HG03432 (cell line): ENCODE data around the gene CACNA1E.

Source experiments
- ATAC-seq: cut with Tn5 transposase; IDR thresholded peaks from one replicate; pipeline ENCODE4 v1.9.1; 2021; ENCODE audit warnings: mild to moderate bottlenecking, moderate library complexity; ENCODE audit not compliant: unreplicated experiment

The CACNA1E gene

DNA sequence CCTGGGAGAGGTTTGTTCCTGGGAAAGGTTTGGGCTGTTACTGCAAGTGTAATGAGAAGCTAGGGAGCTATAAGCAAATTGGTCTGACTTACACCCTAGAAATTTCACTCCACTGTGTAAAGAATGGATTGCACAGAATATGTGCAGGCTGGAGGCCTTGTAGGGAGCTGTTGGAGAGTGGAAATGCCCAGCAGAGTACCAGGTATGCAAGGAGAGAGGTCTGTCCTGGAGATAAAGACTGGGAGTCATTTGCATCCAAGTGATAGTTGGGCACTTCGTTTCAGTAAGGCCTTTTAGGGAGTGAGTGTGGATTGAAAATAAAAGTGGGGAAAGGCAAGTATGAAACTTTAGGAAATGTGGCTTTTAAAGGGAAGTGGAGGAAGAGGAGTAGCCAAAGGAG, 75.8 kb downstream of the CACNA1E start:
- ATAC-seq, result no peak

DNA sequence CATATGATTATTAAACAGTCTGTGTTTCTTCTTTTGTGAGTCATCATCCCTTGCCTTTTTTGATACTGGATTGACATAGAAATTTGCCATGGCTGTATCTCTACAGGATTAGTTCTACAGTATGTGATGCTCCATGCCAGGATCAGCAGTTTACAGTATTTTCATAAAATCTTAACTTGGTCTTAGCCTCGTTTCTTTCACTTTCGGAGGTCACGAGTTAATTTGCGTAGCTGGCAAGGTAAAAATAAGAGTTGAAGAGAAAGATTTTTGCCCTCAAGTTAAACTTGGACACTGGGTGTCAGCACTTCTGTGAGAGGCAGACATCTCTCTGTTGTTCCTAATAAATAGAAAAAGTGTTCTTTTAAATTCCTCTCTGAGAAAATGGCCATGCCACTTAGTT, 79.1 kb downstream of the CACNA1E start:
- ATAC-seq, result no peak

DNA sequence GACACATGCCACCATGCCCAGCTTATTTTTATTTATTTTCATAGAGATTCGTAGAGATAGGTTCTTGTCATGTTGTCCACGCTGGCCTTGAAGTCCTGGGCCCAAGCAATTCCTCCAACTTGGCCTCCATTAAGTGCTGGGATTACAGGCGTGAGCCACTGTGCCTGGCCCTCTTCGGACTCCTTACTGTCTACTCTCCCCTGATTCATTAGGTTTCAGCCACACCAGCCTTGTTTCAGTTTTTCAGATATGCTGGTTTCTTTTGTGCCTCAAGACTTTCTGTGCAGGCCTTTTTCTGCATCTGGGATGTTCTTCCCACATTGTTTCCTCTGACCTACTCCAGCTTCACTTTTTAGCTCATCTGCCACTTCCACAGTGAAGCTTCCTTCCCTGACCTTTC, 85.4 kb downstream of the CACNA1E start:
- no peak for ATAC-seq

DNA sequence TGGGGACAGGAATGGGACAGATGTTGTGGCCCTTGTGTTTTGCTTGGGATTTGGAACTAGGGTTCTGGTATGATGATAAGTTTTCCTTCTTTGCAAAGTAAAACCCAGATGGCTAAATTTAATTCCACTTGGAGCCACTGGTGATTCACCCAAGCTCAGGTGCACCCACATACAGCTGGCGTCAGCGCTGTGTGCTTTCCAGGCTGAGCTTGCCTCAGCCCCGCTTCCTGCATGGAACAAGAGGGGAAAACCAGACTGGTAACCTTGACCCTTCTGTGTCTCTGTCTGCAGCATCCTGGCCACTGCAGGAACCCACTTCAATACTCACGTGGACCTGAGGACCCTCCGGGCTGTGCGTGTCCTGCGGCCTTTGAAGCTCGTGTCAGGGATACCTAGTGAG, 94.2 kb downstream of the CACNA1E start:
- no peak for ATAC-seq

DNA sequence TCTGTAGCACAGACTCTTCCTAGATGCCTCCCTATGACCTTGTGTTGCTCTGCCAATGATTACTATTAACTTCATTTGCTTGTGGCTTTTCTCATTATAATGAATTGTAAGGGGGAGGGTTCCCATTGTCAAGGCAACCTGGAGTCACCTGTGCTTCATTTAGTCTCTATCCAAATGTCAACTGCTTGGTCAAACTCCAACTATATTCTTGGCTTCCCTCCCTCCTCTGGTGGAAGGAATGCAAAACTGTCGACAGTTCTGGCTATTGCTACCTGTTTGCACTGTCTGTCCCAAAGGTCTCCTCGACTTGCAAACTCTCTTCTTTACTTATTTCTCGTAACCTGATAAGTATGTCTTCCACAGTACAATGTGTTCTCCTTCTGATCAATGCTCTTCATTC, 100.3 kb downstream of the CACNA1E start:
- no peak for ATAC-seq

DNA sequence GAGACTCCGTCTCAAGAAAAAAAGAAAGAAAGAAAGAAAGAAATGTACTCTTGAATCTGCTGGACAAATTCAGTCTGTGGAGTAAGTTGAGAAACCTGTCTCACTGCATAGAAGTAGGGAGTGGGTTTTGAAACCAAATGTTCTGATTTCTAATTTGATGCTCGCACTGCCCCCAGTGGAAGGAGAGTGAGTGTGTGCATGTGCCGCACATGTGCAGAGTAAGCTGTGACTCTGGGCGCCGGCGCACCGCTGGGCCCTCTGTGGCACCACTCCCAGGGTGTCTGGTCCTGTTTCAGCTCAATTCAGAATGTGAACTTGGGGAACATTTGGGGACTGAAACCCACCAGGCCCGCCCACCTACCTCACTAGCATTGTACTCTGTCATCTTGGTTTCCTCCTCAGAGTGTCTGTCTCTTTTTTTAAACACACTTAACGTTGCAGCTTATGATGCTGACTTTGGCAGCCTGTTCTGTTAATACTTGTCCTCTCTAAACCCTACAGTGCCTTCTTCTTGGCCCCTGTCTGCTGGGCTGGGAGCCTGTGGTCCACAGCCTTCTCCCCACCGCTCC, 104.6 kb downstream of the CACNA1E start:
- no peak for ATAC-seq

DNA sequence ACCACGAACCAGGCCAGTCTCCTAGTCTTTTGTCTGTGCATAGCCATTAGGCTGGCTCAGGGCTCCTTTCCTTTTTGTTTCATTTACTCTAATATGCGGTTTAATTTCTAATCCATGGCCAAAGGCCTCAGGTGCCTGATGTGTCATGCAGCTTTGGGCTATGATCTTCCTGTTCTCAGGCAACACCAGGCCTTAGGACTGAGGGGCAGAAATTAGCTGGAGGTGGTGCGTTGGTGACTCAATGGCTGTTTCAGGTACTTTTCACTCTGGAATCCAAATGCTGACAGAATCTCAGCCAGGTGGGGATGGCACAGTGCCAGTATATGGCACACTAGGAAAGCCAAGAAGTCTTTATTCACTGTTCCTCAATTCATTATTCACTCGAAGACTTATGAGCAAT, 105.3 kb downstream of the CACNA1E start:
- ATAC-seq, result no peak

DNA sequence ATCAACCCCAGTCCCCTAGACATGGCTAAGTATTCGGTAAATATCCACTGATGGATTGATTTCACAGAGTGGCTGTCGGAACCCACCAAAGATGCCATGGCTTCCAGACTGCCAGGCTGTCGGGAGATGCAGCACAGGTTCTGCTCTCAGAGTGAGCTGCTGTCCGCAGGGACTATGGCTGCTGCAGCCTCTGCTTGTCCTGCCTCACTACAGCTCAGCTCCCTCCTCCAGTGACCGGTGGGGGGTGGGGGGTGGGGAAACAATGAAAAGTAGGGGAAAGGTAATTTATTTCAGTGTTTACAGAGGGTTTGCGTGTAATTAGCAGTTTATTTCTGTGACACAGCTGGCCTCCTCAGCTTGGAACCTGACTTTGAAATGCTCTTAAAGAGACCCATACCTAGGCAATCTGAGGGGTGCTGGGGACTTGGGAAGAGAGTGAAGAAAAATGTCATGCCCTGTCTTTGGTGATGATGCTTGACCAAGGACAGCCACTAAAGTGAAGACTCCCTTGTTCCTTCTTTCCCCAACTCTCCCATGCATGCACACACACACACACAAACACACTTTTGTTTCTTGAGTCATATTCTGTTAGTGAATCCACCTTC, 109.0 kb downstream of the CACNA1E start:
- ATAC-seq, result no peak

DNA sequence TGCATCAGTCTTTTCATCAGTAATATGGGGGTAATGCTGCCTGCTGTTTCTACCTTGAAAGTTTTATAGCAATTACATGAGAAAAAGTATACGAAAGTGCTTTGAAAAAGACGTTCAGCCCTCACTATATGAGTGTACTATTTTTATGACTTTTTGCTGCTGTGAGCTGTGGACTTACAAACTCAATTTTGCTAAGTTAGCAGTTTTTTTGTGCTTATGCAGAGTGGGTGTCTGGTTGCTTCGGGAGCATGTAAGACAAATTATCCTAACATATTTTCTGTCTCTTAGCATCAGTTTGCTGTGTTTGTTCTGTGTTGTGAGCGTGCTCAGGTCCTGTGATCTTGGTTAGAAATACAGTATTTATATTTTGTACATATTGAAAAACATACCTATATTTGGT, 109.7 kb downstream of the CACNA1E start:
- no peak for ATAC-seq

DNA sequence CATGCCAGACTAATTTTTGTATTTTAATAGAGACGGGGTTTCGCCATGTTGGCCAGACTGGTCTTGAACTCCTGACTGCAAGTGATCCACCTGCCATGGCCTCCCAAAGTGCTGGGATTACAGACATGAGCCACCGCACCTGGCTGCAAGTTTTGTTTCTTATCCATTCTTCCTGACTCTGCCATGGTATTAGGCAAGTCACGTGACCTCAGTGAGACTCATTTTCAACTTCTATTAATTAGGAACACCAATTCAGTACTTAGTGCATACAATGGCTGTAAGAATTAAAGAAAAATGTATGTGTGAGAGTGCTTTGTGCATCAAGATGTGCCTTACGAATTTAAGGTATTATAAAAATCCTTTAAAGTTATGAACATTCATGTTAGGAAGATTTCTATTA, 111.2 kb downstream of the CACNA1E start:
- no peak for ATAC-seq

DNA sequence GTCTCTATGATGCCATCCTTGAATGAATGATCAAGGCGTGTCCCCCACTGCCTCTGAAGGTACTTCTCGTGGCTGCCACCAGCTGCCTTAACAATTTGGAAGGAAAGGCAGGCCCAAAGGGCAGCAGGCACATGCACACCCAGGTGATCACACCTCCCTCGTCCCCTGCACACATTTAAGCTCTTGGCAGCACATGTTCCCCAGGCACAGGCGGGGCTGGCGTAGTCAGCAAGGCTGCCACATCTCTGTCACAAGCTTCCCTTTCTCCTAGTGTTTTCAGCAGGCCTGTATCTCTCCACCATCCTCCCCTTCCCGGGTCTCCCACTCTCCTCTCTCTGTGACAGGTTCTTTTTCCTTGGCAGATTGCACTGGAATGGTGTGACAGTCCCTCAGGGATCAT, 111.9 kb downstream of the CACNA1E start:
- ATAC-seq, result no peak

DNA sequence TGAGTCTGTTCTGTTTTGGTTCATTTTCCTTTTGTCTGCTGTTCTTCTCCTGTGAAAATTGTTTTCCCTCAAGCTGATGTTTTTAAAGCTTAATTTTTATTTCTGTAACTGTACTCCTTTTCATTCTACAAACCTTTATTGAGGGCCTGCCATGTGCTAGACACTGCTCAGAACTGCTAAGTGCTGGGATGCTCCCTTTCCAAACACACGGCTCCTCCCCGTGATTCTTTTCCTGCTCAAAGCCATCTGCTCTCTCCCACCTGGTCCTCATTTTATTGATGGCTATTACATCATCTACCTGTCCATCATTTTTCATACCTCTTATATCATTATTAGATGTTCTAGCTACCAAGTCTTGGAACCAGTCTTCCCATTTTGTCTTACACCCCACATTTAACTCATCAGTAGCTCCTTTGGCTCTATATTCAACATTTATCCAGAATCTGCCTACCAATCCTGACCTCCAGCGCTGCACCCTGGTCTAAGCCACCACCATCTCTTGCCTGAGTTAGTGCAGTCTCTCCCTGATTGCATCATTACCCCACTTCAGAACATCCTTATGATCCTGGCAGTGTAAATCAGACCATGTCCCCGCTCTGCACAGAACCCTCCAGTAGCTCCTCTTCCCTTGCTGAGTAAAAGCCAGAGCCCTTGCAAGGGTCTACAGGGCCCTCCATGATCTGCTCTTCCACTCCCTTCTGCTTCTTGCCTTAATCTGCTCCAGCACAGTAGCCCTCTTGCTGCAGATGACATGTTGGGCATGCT, 118.1 kb downstream of the CACNA1E start:
- no peak for ATAC-seq

DNA sequence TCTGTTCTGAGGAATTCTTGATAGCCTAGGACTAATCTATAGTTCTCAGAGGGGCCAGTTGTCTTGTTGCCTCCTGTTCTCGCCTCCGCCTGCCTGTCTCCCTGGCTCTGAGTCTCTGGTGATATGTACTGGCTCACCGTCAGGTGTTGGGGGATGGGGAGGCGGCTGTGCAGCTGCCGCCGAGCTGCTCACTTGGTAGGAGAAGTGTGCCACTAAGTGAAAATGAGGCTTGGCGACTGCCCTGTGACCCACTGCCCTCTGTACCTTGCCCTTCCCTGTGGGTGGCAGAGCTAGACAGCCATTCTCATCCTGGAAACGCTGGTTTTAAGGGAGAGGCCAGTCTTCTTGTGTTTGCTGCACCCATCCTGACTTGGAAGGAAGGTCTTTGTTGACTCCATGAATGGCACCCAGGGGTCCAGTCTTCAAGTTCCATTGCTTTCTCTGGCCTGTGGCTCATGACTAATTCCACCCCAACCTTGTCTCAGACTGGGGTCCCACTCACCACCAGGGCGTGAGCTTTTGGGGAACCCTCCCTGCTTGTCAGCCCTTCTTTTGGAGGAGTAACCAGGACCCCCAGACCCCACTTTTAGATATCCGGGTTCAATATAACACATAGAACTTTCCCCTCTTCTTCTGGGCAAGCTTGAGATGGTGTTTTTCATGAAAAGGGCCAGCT, 120.6 kb downstream of the CACNA1E start:
- no peak for ATAC-seq

DNA sequence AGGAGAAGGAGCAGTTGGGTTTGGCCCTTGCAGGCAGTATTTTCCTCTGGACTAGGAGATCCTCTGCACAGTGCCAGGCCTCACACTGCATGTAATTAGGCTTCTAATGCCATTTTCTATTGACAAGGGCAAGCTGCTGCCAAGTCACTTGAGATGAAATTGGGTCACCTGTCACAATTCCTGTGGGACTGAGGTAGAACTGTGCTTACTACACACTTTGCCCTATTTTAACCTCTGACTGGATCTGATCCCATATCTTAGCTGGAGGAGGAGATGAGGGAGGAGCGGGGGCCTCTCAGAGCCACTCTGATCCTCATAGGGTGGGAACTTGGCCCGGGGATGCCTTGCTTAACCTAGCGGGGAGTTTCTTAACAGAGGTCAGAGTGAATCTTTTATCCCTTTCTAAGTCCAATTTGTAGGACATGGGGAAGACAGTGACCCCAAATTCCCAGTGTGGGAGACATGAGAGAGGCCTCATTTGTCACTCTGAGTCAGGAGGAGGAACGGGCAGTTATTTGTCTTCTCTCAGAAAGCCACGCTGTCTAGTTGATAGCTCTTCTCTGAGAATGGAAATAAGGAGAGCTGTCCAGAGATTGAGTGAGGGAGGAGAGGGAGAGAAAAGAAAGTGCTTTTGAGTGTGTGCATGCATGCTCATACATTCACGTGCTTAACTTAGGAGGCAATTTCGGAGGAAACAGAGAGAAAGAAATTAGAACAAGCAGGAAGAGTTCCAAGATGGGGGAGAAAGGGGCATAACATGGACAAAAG, 121.3 kb downstream of the CACNA1E start:
- ATAC-seq, result no peak

DNA sequence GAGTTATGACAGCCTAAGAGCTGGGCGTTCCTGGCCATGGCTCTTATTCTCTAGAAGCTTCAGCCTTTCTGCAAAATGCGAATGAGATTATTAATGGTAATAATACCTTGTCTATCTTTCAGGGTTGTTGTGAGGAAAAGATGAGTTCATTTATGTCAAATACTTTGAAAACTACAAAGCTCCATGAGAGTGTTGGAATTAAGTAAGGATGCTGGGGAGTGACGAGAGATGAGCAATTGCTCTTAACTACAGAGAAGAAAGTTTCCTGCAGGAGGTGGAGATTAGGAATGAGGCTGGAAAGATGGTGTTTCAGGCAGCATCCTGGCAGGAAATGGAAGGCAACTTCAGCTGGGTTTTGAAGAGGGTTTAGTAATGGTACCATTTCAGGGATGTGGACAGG, 124.2 kb downstream of the CACNA1E start:
- no peak for ATAC-seq

DNA sequence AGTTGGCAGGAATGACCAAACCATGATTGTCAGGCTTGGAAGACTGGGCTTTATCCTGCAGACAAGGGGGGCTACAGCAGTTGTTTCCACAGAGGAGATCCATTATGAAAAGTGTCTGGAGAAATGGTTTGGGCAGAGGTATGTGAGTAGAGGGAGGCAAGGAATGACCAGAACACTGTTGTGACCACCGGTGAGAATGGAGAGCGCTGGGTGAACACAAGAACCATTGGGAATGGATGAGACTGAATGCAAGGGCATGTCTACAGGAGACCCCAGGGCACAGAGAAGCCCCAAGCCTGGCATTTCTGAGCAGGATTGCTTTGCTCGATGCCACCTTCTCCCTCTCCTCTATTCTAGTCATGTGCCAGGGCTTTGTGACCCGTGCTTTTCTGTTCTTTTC, 125.1 kb downstream of the CACNA1E start:
- ATAC-seq, result no peak

DNA sequence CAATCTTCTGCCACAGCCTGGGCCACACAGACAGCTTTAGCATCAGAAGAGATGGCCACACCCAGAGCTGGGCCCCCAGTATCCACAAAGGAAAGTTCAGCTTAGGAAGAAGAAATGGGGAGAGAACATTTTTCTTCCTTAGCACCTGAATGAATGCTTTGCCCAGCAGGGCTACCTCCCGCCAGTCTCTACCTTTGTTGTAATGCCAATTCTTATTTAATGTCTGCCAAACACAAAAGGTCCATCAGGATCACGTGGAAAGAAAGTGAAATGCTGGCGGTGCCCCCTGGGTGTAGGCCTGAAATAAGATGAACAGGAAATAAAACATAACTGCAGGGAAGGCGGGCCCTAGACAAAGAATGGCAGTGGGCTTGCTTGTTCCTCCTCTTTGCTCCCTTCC, 125.6 kb downstream of the CACNA1E start:
- ATAC-seq, result no peak

DNA sequence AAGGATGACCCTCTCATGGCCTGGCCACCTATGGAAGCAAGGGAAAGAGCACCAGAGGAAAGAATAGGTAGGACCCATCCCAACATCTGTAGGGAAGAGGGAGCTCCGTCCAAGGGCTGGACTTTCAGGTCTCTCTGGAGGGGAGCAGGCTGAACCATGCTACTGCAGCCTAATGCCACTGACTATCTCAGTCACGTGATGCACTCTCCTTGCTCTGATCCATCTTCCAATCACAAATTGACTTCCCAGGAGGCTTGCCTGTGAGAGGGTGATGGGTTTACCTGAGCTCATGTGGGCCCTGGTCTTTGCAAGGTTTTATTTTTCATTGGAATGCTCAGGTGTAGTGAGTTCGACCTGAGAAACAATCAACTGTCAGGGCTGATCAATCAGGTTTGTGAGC, 128.8 kb downstream of the CACNA1E start:
- ATAC-seq, result no peak

DNA sequence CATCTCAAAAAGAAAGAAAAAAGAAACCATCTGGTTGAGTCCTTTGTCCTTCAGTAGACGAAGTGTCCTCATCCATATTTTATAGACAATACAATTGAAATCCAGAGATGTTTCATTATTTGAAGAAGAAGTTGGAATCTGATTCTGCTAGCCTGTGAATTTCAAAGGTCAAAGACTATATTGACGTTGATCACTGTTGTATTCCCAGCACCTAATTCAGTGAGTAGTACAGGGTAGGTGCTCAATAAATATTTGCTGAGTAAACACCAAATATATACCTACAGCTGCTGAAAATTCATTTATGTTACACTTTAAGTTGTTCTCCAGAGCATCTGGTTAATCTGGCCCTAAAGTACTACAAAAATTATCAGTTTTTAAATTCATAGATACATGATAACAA, 135.2 kb downstream of the CACNA1E start:
- no peak for ATAC-seq

DNA sequence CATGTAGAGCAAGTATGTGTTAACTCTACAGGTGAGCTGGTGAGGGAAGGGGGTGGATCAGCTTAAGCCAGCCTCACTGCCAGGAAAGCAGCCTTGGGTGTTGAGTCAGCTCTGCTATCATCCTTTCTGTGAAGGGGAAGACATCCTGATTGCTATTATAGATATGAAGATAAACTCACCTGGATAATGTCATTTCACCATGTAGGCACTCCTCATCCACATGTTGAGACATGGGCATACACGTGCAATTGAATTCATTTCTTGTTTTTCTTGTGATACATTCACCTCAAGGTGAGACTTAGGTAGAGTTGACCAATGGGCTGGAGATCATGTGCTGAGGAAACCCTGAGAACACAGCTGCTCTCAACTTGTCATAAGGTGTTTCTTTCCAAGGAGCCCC, 136.9 kb downstream of the CACNA1E start:
- ATAC-seq, result no peak

DNA sequence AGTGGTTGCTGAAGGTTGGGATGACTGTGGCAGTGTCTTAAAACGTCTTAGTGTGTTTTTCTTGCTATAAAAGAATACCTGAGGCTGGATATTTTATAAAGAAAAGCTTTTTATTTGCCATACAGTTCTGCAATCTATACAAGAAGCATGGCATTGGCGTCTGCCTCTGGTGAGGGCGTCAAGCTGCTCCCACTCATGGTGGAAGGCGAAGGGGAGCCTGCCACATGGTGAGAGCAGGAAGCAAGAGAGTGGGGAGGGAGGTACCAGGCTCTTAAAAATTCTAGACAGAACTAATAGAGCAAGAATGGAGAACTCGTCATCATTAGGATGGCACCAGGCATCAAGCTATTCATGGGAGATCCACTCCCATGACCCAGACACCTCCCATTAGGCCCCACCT, 140.5 kb downstream of the CACNA1E start:
- ATAC-seq, result no peak
